HG02588 (cell line): Measurements from ENCODE around the gene ZFPL1.

Experiments used
- ATAC-seq: cut with Tn5 transposase; IDR thresholded peaks from one replicate; pipeline ENCODE4 v1.9.1; 2021; ENCODE audit warnings: mild to moderate bottlenecking, moderate library complexity; ENCODE audit not compliant: unreplicated experiment

ZFPL1 gene

GRCh38 chr11:65059959-65060824 lies 23.8 kb upstream of the ZFPL1 start:
- ATAC-seq: no peak

- ATAC-seq: no peak
These were observed 23.1 kb upstream of the ZFPL1 start for GRCh38 chr11:65060913-65061408.

GRCh38 chr11:65063532-65063931 lies 20.5 kb upstream of the ZFPL1 start:
- ATAC-seq: no peak

- no peak for ATAC-seq
These were observed 19.2 kb upstream of the ZFPL1 start for GRCh38 chr11:65064847-65065240.

- no peak for ATAC-seq
These were observed 18.2 kb upstream of the ZFPL1 start for GRCh38 chr11:65065851-65066250.

- ATAC-seq: no peak
These were observed 17.7 kb upstream of the ZFPL1 start for GRCh38 chr11:65066315-65066714.

- ATAC-seq: no peak
These were observed 17.2 kb upstream of the ZFPL1 start for GRCh38 chr11:65066805-65067291.

- no peak for ATAC-seq
These were observed 16.6 kb upstream of the ZFPL1 start for GRCh38 chr11:65067446-65067845.

GRCh38 chr11:65069217-65069616 lies 14.8 kb upstream of the ZFPL1 start:
- no peak for ATAC-seq

GRCh38 chr11:65071907-65072630 lies 12.0 kb upstream of the ZFPL1 start:
- no peak for ATAC-seq

- no peak for ATAC-seq
These were observed 11.4 kb upstream of the ZFPL1 start for GRCh38 chr11:65072631-65072966.

GRCh38 chr11:65077451-65077850 lies 6.6 kb upstream of the ZFPL1 start:
- ATAC-seq: no peak

- ATAC-seq: no peak
These were observed 5.9 kb upstream of the ZFPL1 start for GRCh38 chr11:65078151-65078550.

- ATAC-seq: no peak
These were observed 5.2 kb upstream of the ZFPL1 start for GRCh38 chr11:65078786-65079342.

GRCh38 chr11:65083134-65083833 lies 738 bp upstream of the ZFPL1 start:
- no peak for ATAC-seq

- ATAC-seq: no peak
These were observed 765 bp downstream of the ZFPL1 start for GRCh38 chr11:65084598-65085375.

GRCh38 chr11:65085446-65085845 lies 1.4 kb downstream of the ZFPL1 start:
- ATAC-seq: no peak

GRCh38 chr11:65086809-65087208 lies 2.8 kb downstream of the ZFPL1 start:
- ATAC-seq: no peak

GRCh38 chr11:65087216-65087615 lies 3.2 kb downstream of the ZFPL1 start:
- ATAC-seq: no peak

- ATAC-seq: no peak
These were observed 3.8 kb downstream of the ZFPL1 start for GRCh38 chr11:65087827-65088226.
